H1 (cell line): ENCODE data around the gene GABRR3. TPM values are rescaled to one million over a fixed set of nuclear protein-coding genes. Genes with fewer than 3 reads are reported as not detected.

Experiments
- CHD1 ChIP-seq: IDR thresholded peaks from 2 replicates; pipeline ENCODE4 v1.6.1; 2012; ENCODE audit warnings: low read depth, low read length, improper control_type of control experiment
- CHD2 ChIP-seq: IDR thresholded peaks from 2 replicates; pipeline ENCODE4 v1.6.1; 2012; ENCODE audit warnings: low read length, improper control_type of control experiment
- JUND ChIP-seq: IDR thresholded peaks from 2 replicates; pipeline ENCODE4 v1.6.1; 2011; ENCODE audit warnings: mild to moderate bottlenecking, improper control_type of control experiment, low read length
- SAP30 ChIP-seq: fragments of 300-600 bp; sonication (generic); IDR thresholded peaks from 2 replicates; pipeline ENCODE4 v1.7.1; 2012; ENCODE audit warnings: low read length, moderate library complexity, mild to moderate bottlenecking, inconsistent platforms; ENCODE audit not compliant: insufficient read depth, insufficient replicate concordance
- SIRT6 ChIP-seq: IDR thresholded peaks from one replicate; pipeline ENCODE4 v1.7.1; 2012; ENCODE audit warnings: low read length, inconsistent platforms
- polyA plus RNA-seq, 7 experiments: library from polyadenylated mRNA; depleted of rRNA in 3 of 7; stranded (reverse) in 5 of 7; unstranded in 2 of 7; fragments of >200 nt in 5 of 7; fragments of 200-250 nt in 2 of 7; gene quantifications; 1 replicate in 5 of 7; 2 replicates in 1 of 7; 4 replicates in 1 of 7; pipeline versions ENCODE4 v1.2.1 to v1.2.3, GENCODE V29; 2011 to 2013; ENCODE audit warnings: missing spikeins in 2 of 7, mixed read lengths in 2 of 7
- total RNA-seq: library from RNA; stranded (reverse); fragmentation: NEBNext Ultra II Directional; extraction: Animal tissue kit (Norgen Biotek cat#: 25700); gene quantifications from 2 replicates; pipeline ENCODE4 v1.2.1, GENCODE V29; 2021

The GABRR3 gene
- total and polyA plus RNA-seq, 2 of the 8 experiments (the other 6 are each of a cell fraction or from before 2014, with no cell fraction given) = not detected

- no peak for TF ChIP-seq SAP30
- no peak for TF ChIP-seq CHD1
- no peak for TF ChIP-seq SIRT6
- no peak for TF ChIP-seq CHD2
- TF ChIP-seq JUND = no peak
These were observed 8.6 kb downstream of the GABRR3 start (continued) for GRCh38 chr3:98026425-98027084.
